CD4-positive, alpha-beta T cell treated with Interleukin-21 for 1 hour (primary cell): ENCODE results near the gene PEPD.

Source experiments
- DNase-seq: peaks from one replicate; pipeline ENCODE4 v3.0.0-alpha.2; 2020

PEPD gene

DNA sequence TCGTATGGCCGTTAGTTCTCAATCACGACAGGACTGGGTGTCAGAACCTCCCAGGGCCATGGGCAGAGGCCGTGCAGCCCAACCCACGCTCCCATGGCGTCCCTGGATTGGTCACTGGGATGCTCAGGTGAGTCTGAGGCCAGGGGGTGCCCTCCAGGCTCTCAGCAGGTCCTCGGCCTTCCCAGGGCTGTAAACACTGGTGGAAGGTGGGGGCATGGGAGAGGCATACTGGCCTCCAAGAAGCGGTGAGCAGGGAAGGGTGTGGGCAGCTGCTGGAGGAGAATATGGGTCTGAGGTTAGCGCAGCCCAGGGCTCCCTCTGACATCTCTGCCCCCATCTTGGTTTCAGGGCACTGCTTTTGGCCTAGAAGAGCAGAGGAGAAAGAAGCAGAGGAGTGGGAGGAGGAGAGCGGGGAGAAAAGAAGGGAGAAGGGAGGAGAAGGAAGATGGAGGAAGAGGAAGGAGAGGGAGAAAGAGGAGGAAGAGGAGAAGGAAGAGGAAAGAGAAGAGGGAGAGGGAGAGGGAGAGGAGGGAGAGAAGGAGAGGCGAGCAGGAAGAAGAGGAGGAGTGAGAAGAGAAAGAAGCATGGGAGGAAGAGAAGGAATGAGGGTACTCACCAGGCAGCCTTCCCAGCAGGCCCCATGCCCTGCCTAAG is 85.8 kb downstream of the PEPD start:
- DNase-seq = no peak

DNA sequence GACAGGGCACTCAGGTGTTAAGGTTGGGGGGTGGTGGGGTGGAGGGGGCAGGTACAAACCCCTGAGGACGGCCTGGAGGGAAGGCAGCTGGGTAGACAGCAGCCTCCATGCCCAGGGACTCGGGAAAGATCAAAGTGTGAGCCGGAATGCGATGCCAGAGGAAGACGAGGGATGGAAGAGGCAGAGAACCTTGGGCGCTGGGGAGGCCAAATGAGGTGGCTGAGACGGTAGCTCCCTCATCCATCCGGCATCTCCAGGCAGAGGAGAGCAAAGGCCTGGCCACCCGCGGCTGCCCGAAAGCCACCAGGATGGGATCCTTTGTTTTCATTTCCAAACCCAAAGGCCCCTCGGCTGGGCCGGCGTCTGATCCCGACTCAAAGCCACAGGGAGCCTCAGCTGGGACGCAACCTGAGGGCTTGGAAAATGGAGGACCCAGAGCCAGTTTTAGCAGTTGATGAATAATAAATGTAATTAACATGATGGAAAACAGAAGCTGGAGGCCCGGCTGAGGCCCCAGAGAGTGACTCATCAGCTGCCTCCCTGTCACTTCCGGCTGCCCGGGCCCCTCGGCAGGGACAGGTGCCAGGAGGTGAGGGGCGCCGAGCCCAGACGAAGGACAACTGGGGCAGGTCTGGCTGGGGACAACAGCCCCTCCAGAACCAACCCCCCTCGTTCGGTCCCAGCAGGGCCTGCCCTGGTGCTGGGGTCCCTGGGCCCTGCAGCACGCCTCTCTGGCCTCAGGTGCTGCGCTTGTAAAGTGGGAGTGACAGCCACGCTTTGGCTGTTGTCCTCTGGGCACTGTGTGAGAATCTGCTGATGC is 86.5 kb downstream of the PEPD start:
- DNase-seq = no peak

DNA sequence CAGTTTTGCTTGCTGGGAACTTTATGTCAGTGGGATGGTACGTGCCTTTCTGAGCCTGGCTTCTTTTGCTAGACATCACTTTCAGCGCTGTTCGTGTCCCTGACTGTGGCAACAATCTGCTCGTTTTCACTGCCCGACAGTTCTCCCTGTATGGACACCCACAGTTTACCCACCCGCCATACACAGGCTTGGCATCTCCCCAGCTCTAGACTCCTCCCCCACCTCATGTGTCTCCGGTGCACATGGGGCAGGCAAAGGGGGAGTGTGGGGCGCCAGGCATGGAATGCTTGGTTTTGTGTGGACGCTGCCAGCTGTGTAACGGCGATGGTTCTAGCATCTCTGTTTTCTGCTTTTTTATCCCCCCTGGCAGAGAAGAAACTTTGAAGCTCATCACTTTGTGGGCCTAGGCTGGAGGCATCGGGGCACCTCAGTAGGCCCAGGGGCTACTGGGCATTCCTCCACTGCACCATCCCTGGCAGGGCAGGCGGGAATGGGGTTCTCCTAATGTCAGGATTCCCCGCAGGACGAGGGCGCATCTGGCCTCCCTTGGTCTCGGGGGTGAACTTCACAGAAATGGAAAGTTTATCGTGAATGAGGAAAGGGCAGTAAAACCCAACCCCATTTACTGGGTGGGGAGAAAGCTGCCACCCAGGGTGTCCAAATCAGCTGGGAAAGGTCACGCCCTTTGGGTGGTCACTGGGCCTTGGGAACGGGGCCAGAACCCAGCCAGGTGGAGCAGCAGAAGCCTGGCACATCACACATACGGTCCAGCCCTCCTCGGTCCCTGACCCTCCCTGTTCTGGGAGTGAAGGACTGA is 87.3 kb downstream of the PEPD start:
- no peak for DNase-seq

DNA sequence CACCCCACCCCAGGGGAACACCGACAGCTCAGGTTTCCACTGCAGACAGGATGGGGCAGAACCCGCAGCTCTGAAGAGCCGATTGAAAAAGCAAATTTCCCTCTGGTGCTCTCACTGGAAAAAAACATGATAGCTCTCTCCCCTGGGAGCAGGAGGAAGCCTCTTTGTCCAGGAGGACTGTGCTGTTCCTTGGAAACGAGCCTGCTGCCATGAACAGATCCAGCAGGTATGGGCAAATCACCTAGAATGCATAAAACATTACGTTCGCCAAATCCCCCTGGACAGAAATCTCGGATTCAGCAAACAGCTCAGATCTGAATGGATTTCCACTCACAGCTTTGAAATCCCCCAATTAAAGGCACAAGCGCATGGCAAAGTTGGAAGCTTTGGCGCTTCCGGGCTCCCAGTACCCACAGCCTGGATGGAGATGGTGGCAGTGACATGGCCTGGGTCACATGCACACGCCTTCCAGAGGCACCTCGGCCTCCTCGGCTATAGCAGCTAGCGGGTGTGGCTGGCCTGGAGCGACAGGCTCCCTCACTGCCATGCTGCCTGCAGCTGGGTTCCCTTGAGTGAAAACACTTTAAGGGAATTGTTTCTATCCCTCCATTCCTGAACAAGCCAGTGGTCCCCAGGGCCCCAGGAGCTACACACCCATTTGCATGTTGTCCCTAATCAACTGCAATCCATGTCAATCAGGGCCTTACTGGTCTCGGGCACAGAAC is 89.0 kb downstream of the PEPD start:
- no peak for DNase-seq

GRCh38 chr19:33432015-33432414 is 89.6 kb downstream of the PEPD start:
- no peak for DNase-seq

GRCh38 chr19:33430674-33431277 is 90.8 kb downstream of the PEPD start:
- DNase-seq = peak; percentile 58

DNA sequence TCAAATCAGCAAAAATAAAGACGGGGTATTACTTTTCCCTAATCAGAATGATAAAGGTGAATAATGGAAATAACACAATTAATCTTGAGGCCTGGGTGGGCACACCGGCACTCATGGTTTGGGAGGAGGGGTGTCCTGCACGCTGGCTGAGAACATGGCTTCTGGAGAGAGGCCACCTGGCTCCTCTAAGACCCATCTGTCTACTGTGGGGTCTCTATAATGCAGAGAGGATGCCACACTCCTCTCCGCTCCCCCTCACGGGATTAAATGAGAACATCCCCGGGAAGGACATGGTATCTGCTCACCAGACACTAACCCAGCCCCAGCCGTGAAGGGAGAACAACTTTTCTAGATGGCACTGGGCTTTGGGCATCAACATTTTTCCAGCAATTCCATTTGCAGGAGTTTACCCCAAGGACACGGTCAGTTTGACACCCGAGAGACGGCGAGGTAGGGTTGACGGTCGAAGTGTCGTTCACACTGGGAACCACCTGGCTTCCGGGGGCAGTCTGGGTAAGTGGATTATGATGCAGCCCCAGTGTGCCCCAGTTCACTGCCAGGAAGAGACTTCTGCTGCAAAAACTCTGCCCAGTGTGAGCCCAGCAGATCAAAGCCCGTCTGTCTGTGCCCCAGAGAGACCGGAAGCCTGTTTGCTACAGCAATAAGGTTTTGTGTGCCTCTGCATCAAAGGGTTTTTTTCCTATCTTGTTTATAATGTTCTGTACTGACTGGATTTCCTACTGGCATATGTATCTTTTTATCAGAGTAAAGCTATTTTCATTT is 91.5 kb downstream of the PEPD start:
- DNase-seq = peak; percentile 46

DNA sequence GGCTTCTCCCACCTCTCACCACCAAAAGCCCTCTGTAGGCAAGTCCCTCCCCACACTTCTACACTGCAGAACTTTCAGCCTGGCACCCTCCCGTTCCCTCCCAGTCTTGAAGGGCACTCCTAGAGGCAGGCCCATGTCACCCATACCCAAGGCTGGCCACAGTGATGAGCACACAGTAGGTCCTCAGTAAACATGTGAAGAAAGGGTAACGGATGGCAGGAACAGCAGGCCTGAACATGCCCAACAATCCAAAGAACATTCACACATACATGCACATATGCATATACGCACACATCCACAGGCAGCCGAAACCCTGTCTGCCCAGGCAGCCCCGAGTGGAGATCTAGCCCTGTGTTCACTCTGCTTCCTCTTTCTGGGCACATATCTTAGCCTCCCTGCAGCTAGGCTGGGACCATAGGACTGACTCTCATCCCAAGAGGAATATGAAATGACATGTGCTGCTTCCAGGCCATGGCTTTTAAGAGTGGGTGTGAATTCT is 92.9 kb downstream of the PEPD start:
- no peak for DNase-seq

GRCh38 chr19:33427801-33428626 is 93.6 kb downstream of the PEPD start:
- no peak for DNase-seq

DNA sequence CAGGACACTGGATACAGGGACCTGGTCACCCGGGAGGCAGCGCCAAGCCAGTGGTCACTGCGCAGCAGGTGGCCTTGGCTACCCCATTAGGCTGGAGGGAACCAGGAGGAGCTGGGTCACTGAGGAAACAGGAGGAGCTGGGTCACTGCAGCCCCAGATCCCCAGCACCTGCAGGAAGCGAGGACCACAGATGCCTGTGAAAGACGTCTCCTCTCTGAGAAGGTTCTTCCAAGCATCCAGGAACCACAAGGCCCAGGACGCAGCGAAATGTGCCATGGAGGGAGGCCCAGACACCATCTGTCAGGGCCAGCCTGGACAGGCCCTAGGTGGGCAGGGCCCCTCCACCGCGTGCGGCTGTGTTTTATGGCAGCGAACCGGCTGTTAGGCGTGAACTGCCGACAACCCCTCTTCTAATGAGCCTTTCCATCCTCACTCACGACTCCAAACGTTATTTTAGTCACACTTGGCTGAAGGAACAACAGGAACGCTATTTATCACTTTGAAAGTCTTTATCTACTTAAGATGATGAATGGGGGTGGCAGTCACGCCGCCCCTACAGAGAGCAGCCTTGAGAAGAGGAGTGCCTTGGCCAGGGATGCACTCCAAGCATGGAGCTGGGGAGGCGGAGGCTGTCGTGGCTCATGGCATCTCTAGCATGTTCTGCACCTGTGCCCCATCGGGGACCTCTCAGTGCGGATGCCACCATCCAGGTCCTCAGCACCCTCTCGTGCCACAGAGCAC is 94.8 kb downstream of the PEPD start:
- no peak for DNase-seq

- DNase-seq = no peak
These were observed 97.4 kb downstream of the PEPD start for GRCh38 chr19:33424181-33424580.

DNA sequence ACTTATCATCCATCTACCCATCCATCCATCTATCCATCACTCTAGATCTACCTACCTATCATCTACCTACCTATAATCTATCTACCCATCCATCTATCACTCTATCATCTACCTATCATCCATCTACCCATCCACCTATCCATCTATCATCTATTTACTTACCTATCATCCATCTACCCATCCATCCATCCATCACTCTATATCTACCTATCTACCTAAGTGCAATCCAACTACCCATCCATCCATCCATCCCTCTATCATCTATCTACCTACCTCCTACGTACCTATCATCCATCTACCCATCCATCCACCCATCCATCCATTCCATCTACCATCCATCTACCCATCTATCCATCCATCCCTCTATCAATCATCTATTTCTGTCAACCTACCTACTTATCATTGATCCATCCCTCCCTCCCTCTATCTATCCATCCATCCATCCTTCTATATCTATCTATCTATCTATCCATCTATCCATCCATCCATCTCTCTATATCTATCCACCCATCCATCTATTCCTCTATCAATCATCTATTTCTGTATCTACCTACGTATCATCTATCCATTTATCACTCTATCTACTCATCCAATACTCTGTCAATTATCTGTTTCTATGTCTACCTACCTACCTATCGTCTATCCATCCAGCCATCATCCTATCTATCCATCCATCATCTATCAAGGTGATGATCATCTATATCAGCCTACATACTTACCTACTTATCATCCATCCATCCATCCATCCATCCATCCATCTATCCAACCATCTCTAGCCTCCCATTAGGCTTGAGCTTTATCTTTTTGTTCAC is 99.0 kb downstream of the PEPD start:
- DNase-seq = no peak

DNA sequence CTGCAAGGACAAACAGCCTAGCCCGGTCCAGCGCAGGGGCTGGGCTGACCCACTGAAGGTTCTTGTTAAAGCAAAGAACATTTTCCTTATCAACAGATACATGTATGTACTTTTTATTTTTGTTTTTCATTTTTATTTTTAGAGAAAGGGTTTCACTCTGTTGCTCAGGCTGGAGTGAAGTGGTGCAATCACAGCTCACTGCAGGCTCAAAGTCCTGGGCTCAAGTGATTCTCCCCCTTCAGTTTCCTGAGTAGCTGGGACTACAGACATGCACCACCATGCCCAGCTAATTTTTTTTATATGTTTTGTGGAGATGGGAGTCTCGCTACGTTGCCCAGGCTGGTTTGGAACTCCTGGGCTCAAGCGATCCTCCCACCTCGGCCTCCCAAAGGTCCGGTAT is 100.2 kb downstream of the PEPD start:
- no peak for DNase-seq

- no peak for DNase-seq
These were observed 100.8 kb downstream of the PEPD start for GRCh38 chr19:33420821-33421220.

GRCh38 chr19:33419788-33420130 is 101.8 kb downstream of the PEPD start:
- DNase-seq = no peak

DNA sequence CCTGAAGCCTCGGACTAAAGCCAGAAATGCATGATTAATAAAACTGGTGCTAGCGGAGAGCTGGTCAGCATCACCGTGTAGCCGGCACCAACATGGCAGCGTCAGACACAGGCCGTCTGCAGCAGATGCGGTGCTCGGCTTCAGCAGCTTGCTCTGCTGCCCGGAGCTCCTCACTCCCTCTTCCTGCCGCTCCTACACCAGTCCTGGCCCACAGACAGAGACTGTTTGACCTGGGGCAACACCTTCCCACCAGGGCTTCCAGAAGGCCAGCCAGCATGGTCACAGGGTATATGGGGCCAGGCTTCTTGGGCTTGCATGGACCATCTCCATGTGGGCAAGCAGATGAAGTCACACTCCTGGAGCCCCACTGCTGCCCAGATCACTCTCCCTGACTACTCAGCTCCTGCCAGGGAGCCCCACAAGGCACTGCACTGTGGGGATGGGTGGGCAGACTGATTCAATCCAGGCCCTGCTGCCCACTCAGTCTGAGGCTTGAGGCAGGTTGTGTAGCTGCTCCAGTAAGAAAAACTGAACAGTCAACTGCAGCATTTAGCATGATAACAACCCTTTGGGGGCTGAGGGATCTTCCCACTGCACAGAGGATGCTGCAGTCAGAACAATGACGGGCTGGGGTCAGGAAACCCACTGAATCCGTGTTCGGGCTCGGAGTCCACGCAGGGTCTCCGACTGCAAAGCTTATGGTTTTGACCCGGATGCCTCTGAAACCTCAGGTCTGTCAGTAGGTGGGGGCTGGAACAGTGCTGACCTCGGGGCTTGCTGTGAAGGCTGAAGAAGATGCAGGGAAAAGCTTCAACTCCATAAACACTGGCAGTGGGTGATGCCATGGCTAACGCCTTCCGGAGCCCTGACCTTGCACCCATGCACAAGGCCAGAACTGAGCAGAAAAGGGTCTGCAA is 102.5 kb downstream of the PEPD start:
- no peak for DNase-seq

- DNase-seq = no peak
These were observed 103.1 kb downstream of the PEPD start for GRCh38 chr19:33418461-33418860.

DNA sequence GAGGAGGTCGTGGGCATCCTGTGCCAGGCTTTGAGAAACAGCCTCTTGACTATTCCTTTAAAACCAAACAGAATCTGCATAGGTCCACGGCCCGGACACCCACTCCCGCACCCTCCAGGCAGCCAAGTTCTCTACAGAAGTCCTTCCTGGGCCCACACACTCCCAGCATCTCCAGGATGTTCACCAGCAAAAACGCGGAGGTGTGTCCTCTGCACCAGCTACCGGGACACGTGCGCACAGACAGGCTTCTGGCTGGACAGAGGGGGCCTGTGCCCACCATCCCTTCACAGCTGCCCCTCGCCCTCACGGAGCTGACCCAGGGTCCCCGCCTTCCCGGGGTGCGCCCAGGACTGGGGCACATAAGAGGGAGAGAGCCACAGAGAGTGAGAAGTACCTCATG is 103.8 kb downstream of the PEPD start:
- DNase-seq = no peak
